HCT116 (cell line): Measurements from ENCODE around the gene COL19A1.

Experiments used
- CEBPB ChIP-seq: IDR thresholded peaks from 2 replicates; pipeline ENCODE4 v1.6.1; 2012; ENCODE audit warnings: low read depth
- CTCF ChIP-seq, 3 experiments: fragments of 200-600 bp in 1 of 3; sonication (generic) in 1 of 3; IDR thresholded peaks in 2 of 3; conservative IDR thresholded peaks in 1 of 3; 2 replicates each; pipeline ENCODE4 v1.5.1; 2012 to 2017; ENCODE audit warnings: low read depth in 2 of 3, low read length in 2 of 3, antibody characterized with exemption in 1 of 3, borderline replicate concordance in 1 of 3, control low read depth in 1 of 3, mild to moderate bottlenecking in 1 of 3, mixed read lengths in 1 of 3, mixed run types in 1 of 3, moderate library complexity in 1 of 3; ENCODE audit not compliant: insufficient read depth in 1 of 3
- EZH2 ChIP-seq: fragments of 200-600 bp; sonication (generic); IDR thresholded peaks from 2 replicates; pipeline ENCODE4 v1.6.1; 2017; ENCODE audit warnings: antibody characterized with exemption, mixed run types
- MAX ChIP-seq: IDR thresholded peaks from 2 replicates; pipeline ENCODE4 v1.6.1; 2012
- POLR2A ChIP-seq: IDR thresholded peaks from 2 replicates; pipeline ENCODE4 v1.7.0; 2011; ENCODE audit warnings: borderline replicate concordance; ENCODE audit not compliant: insufficient read depth, insufficient read length; ENCODE audit errors: extremely low read depth
- POLR2AphosphoS5 ChIP-seq: IDR thresholded peaks from 2 replicates; pipeline ENCODE4 v1.6.1; 2011; ENCODE audit warnings: mild to moderate bottlenecking, low read depth, low read length, moderate library complexity
- REST ChIP-seq: IDR thresholded peaks from 2 replicates; pipeline ENCODE4 v1.6.1; 2012; ENCODE audit warnings: low read depth
- TCF7L2 ChIP-seq: IDR thresholded peaks from 2 replicates; pipeline ENCODE4 v1.7.0; 2011; ENCODE audit warnings: borderline replicate concordance, inconsistent platforms; ENCODE audit not compliant: insufficient read depth, insufficient read length; ENCODE audit errors: extremely low read depth
- YY1 ChIP-seq: IDR thresholded peaks from 2 replicates; pipeline ENCODE4 v1.6.1; 2011; ENCODE audit warnings: low read length, low read depth, moderate library complexity, mild to moderate bottlenecking; ENCODE audit not compliant: insufficient replicate concordance; ENCODE audit errors: extremely low read depth

GRCh38 chr6:69843189-69843588 lies 23.2 kb upstream of the COL19A1 start:
- no peak for TF ChIP-seq POLR2A
- no peak for TF ChIP-seq EZH2
- TF ChIP-seq MAX = no peak
- no peak for TF ChIP-seq YY1
- no peak for TF ChIP-seq TCF7L2
- TF ChIP-seq CTCF (IDR thresholded peaks at IDR 0.05 in 2 of 3, conservative IDR thresholded peaks at IDR 0.05 in 1 of 3; ENCODE audit: borderline replicate concordance in 1 of 3, insufficient read depth in 1 of 3, low read depth in 2 of 3, low read length in 2 of 3) = no peak
- no peak for TF ChIP-seq CEBPB
- TF ChIP-seq REST = no peak
- TF ChIP-seq POLR2AphosphoS5 = no peak
